HL-60 (cell line): ENCODE measurements around the gene TBC1D4.

Experiments used
- DNase-seq, 2 experiments: peaks; one replicate each; pipeline ENCODE4 v3.0.0-alpha.2; 2010 to 2020; ENCODE audit warnings: low read depth in 1 of 2, low spot score in 1 of 2
- H3K27ac ChIP-seq: fragments of 250-450 bp; sonication (Bioruptor Pico); replicated peaks from 2 replicates; pipeline ENCODE4 v1.5.1; 2020; ENCODE audit warnings: mild to moderate bottlenecking, moderate library complexity
- H3K27me3 ChIP-seq: fragments of 250-450 bp; sonication (Bioruptor Pico); 2 replicates; pipeline ENCODE4 v1.5.1; 2021; ENCODE audit warnings: mild to moderate bottlenecking, moderate library complexity; ENCODE audit not compliant: insufficient read depth, poor library complexity, severe bottlenecking
- H3K4me3 ChIP-seq: replicated peaks from 2 replicates; pipeline ENCODE4 v1.5.1; 2011; ENCODE audit warnings: mild to moderate bottlenecking, control low read depth, low read length; ENCODE audit not compliant: insufficient read depth
- CTCF ChIP-seq: IDR thresholded peaks from one replicate; pipeline ENCODE4 v1.5.1; 2011; ENCODE audit warnings: low read length, control low read depth, inconsistent platforms; ENCODE audit not compliant: insufficient read depth
- GABPA ChIP-seq: IDR thresholded peaks from 2 replicates; pipeline ENCODE4 v1.6.1; 2012; ENCODE audit warnings: low read depth
- POLR2AphosphoS5 ChIP-seq: IDR thresholded peaks from 2 replicates; pipeline ENCODE4 v1.6.1; 2012; ENCODE audit warnings: low read depth
- REST ChIP-seq: IDR thresholded peaks from 2 replicates; pipeline ENCODE4 v1.6.1; 2012; ENCODE audit warnings: low read depth; ENCODE audit not compliant: insufficient replicate concordance
- SPI1 ChIP-seq: IDR thresholded peaks from 2 replicates; pipeline ENCODE4 v1.6.1; 2012; ENCODE audit warnings: low read depth, mild to moderate bottlenecking, borderline replicate concordance

TBC1D4 gene

GRCh38 chr13:75334634-75335447 is 147.1 kb downstream of the TBC1D4 start:
- DNase-seq: no peak
- H3K4me3 ChIP-seq: no peak overlapping the region
- H3K27ac ChIP-seq: no peak overlapping the region
- TF ChIP-seq CTCF: no peak
- TF ChIP-seq REST: no peak
- no peak for TF ChIP-seq GABPA
- no peak for TF ChIP-seq POLR2AphosphoS5
- no peak for TF ChIP-seq SPI1
- no peaks in the 10 kb centered on the region for H3K27me3 ChIP-seq

- Histone ChIP-seq H3K4me3 (no peak overlapping the region), H3K27ac (no peak overlapping the region), H3K27me3 (no peaks in the 10 kb centered on the region)
- no peak for DNase-seq
- TF ChIP-seq POLR2AphosphoS5 (no peak), CTCF (no peak), SPI1 (no peak), GABPA (no peak), REST (no peak)
Measured at GRCh38 chr13:75333103-75333502, 148.9 kb downstream of the TBC1D4 start.

- DNase-seq: no peak
- Histone ChIP-seq H3K4me3 (no peak overlapping the region), H3K27ac (no peak overlapping the region), H3K27me3 (no peaks in the 10 kb centered on the region)
- TF ChIP-seq SPI1 (no peak), CTCF (no peak), REST (no peak), POLR2AphosphoS5 (no peak), GABPA (no peak)
Measured at GRCh38 chr13:75331792-75332349, 150.1 kb downstream of the TBC1D4 start.
